ENCODE measurements around the gene RCCD1. TPM values are rescaled to one million over a fixed set of nuclear protein-coding genes. Genes with fewer than 3 reads are reported as not detected.
A peak's percentile ranks its signal among the peaks of the same experiment; 100 is the strongest.

Gene RCCD1
- total and polyA plus RNA-seq, 9 of the 15 experiments (the other 6 are each of a cell fraction or from before 2014, with no cell fraction given): 11.1 to 51.4 (median 24.7) TPM

- TF ChIP-seq ZNF668 (CRISPR knock-in tag; IDR thresholded peaks at IDR 0.05) (no peak), HMBOX1 (IDR thresholded peaks at IDR 0.05) (no peak), ZNF707 (CRISPR knock-in tag; conservative IDR thresholded peaks at IDR 0.05) (no peak), ZBTB34 (CRISPR knock-in tag; IDR thresholded peaks at IDR 0.05) (no peak), LARP7 (IDR thresholded peaks at IDR 0.05) (no peak), NCOA2 (IDR thresholded peaks at IDR 0.05; ENCODE audit: partially characterized antibody in 2 of 2) (no peak), GMEB1 (CRISPR knock-in tag; IDR thresholded peaks at IDR 0.05) (peak; percentile 52), TGIF2 (CRISPR knock-in tag; IDR thresholded peaks at IDR 0.05) (peak; percentile 88; the same call in 1 of the 2 replicates), PURB (CRISPR knock-in tag; IDR thresholded peaks at IDR 0.05; ENCODE audit: low read depth) (no peak)
- TF ChIP-seq, protein P1, sequence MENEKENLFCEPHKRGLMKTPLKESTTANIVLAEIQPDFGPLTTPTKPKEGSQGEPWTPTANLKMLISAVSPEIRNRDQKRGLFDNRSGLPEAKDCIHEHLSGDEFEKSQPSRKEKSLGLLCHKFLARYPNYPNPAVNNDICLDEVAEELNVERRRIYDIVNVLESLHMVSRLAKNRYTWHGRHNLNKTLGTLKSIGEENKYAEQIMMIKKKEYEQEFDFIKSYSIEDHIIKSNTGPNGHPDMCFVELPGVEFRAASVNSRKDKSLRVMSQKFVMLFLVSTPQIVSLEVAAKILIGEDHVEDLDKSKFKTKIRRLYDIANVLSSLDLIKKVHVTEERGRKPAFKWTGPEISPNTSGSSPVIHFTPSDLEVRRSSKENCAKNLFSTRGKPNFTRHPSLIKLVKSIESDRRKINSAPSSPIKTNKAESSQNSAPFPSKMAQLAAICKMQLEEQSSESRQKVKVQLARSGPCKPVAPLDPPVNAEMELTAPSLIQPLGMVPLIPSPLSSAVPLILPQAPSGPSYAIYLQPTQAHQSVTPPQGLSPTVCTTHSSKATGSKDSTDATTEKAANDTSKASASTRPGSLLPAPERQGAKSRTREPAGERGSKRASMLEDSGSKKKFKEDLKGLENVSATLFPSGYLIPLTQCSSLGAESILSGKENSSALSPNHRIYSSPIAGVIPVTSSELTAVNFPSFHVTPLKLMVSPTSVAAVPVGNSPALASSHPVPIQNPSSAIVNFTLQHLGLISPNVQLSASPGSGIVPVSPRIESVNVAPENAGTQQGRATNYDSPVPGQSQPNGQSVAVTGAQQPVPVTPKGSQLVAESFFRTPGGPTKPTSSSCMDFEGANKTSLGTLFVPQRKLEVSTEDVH (IDR thresholded peaks at IDR 0.05; ENCODE audit: low read depth, partially characterized antibody): peak; percentile 51
- TF ChIP-seq, protein P2, sequence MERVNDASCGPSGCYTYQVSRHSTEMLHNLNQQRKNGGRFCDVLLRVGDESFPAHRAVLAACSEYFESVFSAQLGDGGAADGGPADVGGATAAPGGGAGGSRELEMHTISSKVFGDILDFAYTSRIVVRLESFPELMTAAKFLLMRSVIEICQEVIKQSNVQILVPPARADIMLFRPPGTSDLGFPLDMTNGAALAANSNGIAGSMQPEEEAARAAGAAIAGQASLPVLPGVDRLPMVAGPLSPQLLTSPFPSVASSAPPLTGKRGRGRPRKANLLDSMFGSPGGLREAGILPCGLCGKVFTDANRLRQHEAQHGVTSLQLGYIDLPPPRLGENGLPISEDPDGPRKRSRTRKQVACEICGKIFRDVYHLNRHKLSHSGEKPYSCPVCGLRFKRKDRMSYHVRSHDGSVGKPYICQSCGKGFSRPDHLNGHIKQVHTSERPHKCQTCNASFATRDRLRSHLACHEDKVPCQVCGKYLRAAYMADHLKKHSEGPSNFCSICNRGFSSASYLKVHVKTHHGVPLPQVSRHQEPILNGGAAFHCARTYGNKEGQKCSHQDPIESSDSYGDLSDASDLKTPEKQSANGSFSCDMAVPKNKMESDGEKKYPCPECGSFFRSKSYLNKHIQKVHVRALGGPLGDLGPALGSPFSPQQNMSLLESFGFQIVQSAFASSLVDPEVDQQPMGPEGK (CRISPR knock-in tag; IDR thresholded peaks at IDR 0.05; ENCODE audit: borderline replicate concordance): 0 out of 2 replicates have a peak, but pooled peaks have one; percentile 54
- TF ChIP-seq, protein P3, sequence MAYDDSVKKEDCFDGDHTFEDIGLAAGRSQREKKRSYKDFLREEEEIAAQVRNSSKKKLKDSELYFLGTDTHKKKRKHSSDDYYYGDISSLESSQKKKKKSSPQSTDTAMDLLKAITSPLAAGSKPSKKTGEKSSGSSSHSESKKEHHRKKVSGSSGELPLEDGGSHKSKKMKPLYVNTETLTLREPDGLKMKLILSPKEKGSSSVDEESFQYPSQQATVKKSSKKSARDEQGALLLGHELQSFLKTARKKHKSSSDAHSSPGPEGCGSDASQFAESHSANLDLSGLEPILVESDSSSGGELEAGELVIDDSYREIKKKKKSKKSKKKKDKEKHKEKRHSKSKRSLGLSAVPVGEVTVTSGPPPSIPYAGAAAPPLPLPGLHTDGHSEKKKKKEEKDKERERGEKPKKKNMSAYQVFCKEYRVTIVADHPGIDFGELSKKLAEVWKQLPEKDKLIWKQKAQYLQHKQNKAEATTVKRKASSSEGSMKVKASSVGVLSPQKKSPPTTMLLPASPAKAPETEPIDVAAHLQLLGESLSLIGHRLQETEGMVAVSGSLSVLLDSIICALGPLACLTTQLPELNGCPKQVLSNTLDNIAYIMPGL (CRISPR knock-in tag; IDR thresholded peaks at IDR 0.05): peak; percentile 90; the same call in 1 of the 2 replicates
Observed at GRCh38 chr15:90954712-90955623, at the start of gene RCCD1 (continued).

Measured in K562 (cell line).